Adipose tissue (tissue), 3 donors: ENCODE results near the gene DNAH12. TPM values are rescaled to one million over a fixed set of nuclear protein-coding genes. Genes with fewer than 3 reads are reported as not detected.

ENCODE experiments used
- H3K27ac ChIP-seq: one replicate; pipeline ENCODE4 v1.5.1; 2013; ENCODE audit warnings: low read depth, low read length
- WGBS, 3 donors: extraction: QIAGEN DNeasy Blood & Tissue Kit; methylation state at CpG; one replicate each; pipeline ENCODE4 v1.1.7; 2013; 5-methylcytosine and 5-hydroxymethylcytosine counted together
- polyA plus RNA-seq, 3 donors: library from polyadenylated mRNA; stranded (reverse); fragments of 200-250 nt; gene quantifications; one replicate each; pipeline ENCODE4 v1.2.3, GENCODE V29; 2013
- donor health status: healthy with polysubstance abuse.
- donor health status: Bipolar disorder and iron deficiency.
- donor health status: healthy.

Gene DNAH12
- polyA plus RNA-seq, 3 donors = under 0.01 to 0.22 (median 0.03) TPM

GRCh38 chr3:57278237-57278636, 265.9 kb downstream of the DNAH12 start:
- WGBS, 3 donors = 95 to 100% (median 98%) methylated on average over 1 of the region's 1 CpG

GRCh38 chr3:57275393-57275792, 268.8 kb downstream of the DNAH12 start:
- WGBS, 3 donors = 92 to 97% (median 96%) methylated on average over 2 of the region's 2 CpGs
- H3K27ac ChIP-seq = no peak overlapping the region

More at GRCh38 chr3:57278237-57278636, 265.9 kb downstream of the DNAH12 start:
- H3K27ac ChIP-seq = no peak overlapping the region

- H3K27ac ChIP-seq = no peak overlapping the region
- 94 to 98% (median 96%) methylated on average over 6 of the region's 6 CpGs for WGBS, 3 donors
These were observed 269.3 kb downstream of the DNAH12 start for GRCh38 chr3:57274845-57275244.

- WGBS, 3 donors = 93 to 96% (median 94%) methylated on average over 1 of the region's 1 CpG
- no peak overlapping the region for H3K27ac ChIP-seq
These were observed 275.7 kb downstream of the DNAH12 start for GRCh38 chr3:57268416-57268815.

GRCh38 chr3:57261929-57262328, 282.2 kb downstream of the DNAH12 start:
- 96% methylated on average over 3 of the region's 3 CpGs for WGBS, 3 donors
- no peak overlapping the region for H3K27ac ChIP-seq

- WGBS, 3 donors = 81 to 98% (median 94%) methylated on average over 4 of the region's 4 CpGs
- no peak overlapping the region for H3K27ac ChIP-seq
These were observed 283.0 kb downstream of the DNAH12 start for GRCh38 chr3:57261119-57261518.

GRCh38 chr3:57257678-57258077, 286.5 kb downstream of the DNAH12 start:
- H3K27ac ChIP-seq = no peak overlapping the region

- no peak overlapping the region for H3K27ac ChIP-seq
- 81 to 87% (median 85%) methylated on average over 3 of the region's 3 CpGs for WGBS, 3 donors
These were observed 287.3 kb downstream of the DNAH12 start for GRCh38 chr3:57256844-57257243.

GRCh38 chr3:57252404-57252803, 291.7 kb downstream of the DNAH12 start:
- H3K27ac ChIP-seq = no peak overlapping the region
- 59 to 87% (median 75%) methylated on average over 1 of the region's 1 CpG for WGBS, 3 donors

GRCh38 chr3:57244946-57245345, 299.2 kb downstream of the DNAH12 start:
- WGBS, 3 donors = 51 to 89% (median 86%) methylated on average over 2 of the region's 2 CpGs
- H3K27ac ChIP-seq = no peak overlapping the region

Other genes starting within 250 kb of the DNAH12 start
- 10 to 100 TPM in 1 of 3 donors, 1 to 10 TPM in 2; 3.0 to 11.2 (median 4.7) TPM for gene PDE12, start 11.9 kb upstream of the DNAH12 start, polyA plus RNA-seq
- gene ARF4, start 53.0 kb upstream of the DNAH12 start, polyA plus RNA-seq = 100 to 1,000 TPM in 2 of 3 donors, 10 to 100 TPM in 1; 82.2 to 258 (median 131) TPM
- 10 to 100 TPM in 1 of 3 donors, 1 to 10 TPM in 2; 3.1 to 11.6 (median 6.8) TPM for gene DENND6A, start 148.7 kb upstream of the DNAH12 start, polyA plus RNA-seq
- gene SLMAP, start 212.0 kb upstream of the DNAH12 start, polyA plus RNA-seq = 10 to 100 TPM in 2 of 3 donors, 1 to 10 TPM in 1; 7.8 to 21.8 (median 17.9) TPM